Thoracic aorta (tissue), 2 donors: ENCODE results near the gene ATG9B. TPM values are rescaled to one million over a fixed set of nuclear protein-coding genes. Genes with fewer than 3 reads are reported as not detected.
"Not testable (repeated sequence)": the region's sequence is repeated elsewhere in the genome, so short reads cannot be mapped to it uniquely, and the experiment has no call there.

Experiments used
- ATAC-seq: fragments of 150-250 bp; one replicate; pipeline ENCODE4 v1.8.0; 2017; ENCODE audit warnings: low read depth; ENCODE audit not compliant: insufficient number of reproducible peaks, low FRiP score
- DNase-seq: peaks from one replicate; pipeline ENCODE4 v3.0.0-alpha.2; 2020; ENCODE audit warnings: low spot score
- H3K27ac ChIP-seq, 2 donors: fragments of 200-600 bp; sonication (generic); 1 replicate in 1 of 2; 2 replicates in 1 of 2; pipeline ENCODE4 v1.5.1; 2016; ENCODE audit warnings: mild to moderate bottlenecking in 2 of 2, moderate library complexity in 2 of 2
- H3K27me3 ChIP-seq: fragments of 200-600 bp; sonication (generic); replicated peaks from 2 replicates; pipeline ENCODE4 v1.6.0; 2016; ENCODE audit warnings: mild to moderate bottlenecking; ENCODE audit not compliant: insufficient read depth
- H3K36me3 ChIP-seq: fragments of 200-600 bp; sonication (generic); one replicate; pipeline ENCODE4 v1.5.1; 2016
- H3K4me1 ChIP-seq, 2 donors: fragments of 200-600 bp; sonication (generic); 1 replicate in 1 of 2; 2 replicates in 1 of 2; pipeline versions ENCODE4 v1.5.1 to v1.6.0; 2016; ENCODE audit warnings: low read depth in 2 of 2, mild to moderate bottlenecking in 1 of 2; ENCODE audit not compliant: control insufficient read depth in 1 of 2
- H3K4me3 ChIP-seq: fragments of 200-600 bp; sonication (generic); 2 replicates; pipeline ENCODE4 v1.5.1; 2016; ENCODE audit warnings: mild to moderate bottlenecking
- H3K9me3 ChIP-seq: fragments of 200-600 bp; sonication (generic); 2 replicates; pipeline ENCODE4 v1.5.1; 2016
- total RNA-seq, 2 donors: library from RNA; depleted of rRNA; stranded (reverse); fragments of >200 nt; gene quantifications; one replicate each; pipeline versions ENCODE4 v1.1.0 to v1.2.3, GENCODE V29; 2016
- TF ChIP-seq, protein P1 (sequence below): fragments of 200-600 bp; sonication (generic); IDR thresholded peaks from one replicate; pipeline ENCODE4 v1.5.1; 2019; ENCODE audit warnings: antibody characterized with exemption

Gene ATG9B
- total RNA-seq, 2 donors from 2014 or later = 1.2 TPM; not detected in 1

DNA sequence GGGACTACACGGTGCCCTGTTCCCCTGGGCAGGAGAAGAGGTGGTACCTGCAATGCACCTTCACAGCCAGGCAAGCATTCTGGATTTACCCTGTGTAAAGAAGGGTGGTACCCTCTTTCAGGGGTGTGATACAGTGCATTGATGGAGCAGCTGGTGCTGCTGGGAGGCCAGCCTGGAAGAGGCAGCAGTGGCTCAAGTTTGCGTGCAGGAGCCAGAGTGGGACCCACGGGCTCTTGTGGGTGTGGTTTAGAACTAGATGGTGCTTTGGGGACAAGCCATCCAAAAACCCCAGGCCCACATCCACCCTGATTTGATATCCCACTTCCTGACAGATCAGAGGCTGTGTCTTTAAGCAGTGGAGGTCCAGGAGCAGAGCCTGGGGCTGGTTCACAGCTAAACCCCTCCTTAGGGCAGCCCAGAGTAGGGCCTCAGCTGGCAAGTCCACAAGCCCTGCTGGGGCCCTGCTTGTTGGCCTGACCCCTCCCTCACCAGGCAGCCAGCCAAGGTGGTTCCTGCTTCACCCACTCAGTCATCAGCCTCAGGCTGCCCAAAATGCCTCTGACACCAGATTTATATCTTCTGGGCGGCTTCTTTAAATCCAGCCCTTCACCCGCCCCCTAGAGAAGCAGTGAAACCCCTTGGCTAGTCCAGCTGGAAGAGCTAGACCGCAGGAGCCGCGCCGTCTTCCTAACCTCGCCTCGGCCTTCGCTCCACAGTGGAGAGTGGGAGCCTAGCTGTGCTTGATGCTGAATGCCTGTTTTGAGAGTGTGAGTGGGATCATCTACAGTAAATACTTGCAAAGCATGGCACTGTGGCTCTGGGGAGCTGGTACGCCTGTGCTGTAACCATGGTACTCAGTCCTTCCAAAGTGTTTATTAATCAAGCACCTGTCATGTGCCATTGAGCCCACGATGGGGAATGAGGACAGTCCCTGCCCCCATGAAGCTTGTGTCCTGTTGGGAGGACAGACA lies 22.6 kb upstream of the ATG9B start:
- DNase-seq (no peak), ATAC-seq (no peak)
- H3K27ac ChIP-seq = no peak overlapping the region
- no peaks in the 10 kb centered on the region for H3K27me3 ChIP-seq
- H3K9me3 ChIP-seq = no peaks in the 10 kb centered on the region
- peaks cover 0 to 5% of the 10 kb centered on the region in 2 donors for H3K4me1 ChIP-seq
- TF ChIP-seq, protein P1, sequence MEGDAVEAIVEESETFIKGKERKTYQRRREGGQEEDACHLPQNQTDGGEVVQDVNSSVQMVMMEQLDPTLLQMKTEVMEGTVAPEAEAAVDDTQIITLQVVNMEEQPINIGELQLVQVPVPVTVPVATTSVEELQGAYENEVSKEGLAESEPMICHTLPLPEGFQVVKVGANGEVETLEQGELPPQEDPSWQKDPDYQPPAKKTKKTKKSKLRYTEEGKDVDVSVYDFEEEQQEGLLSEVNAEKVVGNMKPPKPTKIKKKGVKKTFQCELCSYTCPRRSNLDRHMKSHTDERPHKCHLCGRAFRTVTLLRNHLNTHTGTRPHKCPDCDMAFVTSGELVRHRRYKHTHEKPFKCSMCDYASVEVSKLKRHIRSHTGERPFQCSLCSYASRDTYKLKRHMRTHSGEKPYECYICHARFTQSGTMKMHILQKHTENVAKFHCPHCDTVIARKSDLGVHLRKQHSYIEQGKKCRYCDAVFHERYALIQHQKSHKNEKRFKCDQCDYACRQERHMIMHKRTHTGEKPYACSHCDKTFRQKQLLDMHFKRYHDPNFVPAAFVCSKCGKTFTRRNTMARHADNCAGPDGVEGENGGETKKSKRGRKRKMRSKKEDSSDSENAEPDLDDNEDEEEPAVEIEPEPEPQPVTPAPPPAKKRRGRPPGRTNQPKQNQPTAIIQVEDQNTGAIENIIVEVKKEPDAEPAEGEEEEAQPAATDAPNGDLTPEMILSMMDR = no peak
- H3K36me3 ChIP-seq = peaks cover 7% of the 10 kb centered on the region
- H3K4me3 ChIP-seq = no peak overlapping the region

DNA sequence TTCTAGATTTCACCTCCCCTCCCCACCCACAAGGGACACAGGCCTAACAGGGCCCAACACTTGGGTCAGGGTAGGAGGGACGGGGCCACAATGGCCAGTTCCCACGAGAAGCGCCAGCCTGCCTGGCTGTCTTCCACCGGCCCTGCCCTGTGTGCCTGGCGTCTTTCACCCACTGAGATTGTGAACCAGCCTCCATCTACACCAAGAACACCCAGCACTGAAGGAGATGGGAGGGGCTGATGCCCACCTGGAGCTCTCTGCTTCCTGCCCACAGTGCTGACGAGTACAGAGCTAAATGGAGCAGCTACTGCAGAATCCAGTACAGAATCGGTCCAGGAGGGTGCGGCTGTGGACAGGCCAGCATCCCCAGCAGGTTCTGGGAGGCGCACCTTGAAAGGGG lies 21.7 kb upstream of the ATG9B start:
- no peak for DNase-seq
- ATAC-seq = no peak
- H3K4me1 ChIP-seq = peaks cover 0 to 2% of the 10 kb centered on the region in 2 donors
- H3K4me3 ChIP-seq = no peak overlapping the region
- peaks cover 9% of the 10 kb centered on the region for H3K36me3 ChIP-seq
- H3K9me3 ChIP-seq = no peaks in the 10 kb centered on the region
- TF ChIP-seq, protein P1 = no peak
- no peak overlapping the region for H3K27ac ChIP-seq
- H3K27me3 ChIP-seq = no peaks in the 10 kb centered on the region

DNA sequence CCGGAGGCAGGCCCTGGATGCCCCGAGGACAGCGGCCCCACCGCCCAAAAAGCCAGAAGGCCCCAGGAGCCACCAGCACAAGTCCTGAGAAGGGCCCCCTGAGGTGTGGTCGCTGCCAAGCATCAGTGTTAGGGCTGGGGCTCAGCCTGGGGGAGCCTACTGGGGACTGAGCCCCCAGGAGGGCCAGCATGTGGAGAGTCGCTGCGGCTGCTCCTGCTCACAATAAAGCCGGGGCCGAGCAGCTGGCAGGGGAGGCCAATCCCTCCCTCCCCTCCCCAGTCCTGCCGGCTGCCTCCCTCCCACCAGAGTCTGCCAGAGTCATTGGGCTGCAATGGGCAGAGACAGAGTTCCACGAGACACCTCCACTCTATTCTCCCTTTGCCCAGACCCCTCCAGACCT lies 21.0 kb upstream of the ATG9B start:
- Histone ChIP-seq H3K36me3 (peaks cover 9% of the 10 kb centered on the region), H3K27ac (no peak overlapping the region), H3K4me3 (no peak overlapping the region), H3K4me1 (no peaks in the 10 kb centered on the region), H3K27me3 (no peaks in the 10 kb centered on the region), H3K9me3 (no peaks in the 10 kb centered on the region)
- DNase-seq (no peak), ATAC-seq (no peak)
- TF ChIP-seq, protein P1 = no peak

DNA sequence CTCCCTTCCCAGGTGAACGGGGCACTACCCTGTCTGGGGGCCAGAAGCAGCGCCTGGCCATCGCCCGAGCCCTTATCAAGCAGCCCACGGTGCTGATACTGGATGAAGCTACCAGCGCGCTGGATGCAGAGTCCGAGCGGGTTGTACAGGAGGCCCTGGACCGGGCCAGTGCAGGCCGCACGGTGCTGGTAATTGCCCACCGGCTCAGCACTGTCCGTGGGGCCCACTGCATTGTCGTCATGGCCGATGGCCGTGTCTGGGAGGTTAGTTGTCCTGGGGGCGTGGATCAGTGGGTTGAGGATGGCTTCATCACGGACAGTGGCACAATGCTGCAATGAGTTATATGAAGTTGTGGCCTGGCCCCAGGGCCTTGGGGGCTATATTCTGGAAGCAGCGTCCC lies 19.7 kb upstream of the ATG9B start:
- peaks cover 9% of the 10 kb centered on the region for H3K36me3 ChIP-seq
- H3K4me1 ChIP-seq = peaks cover 5% of the 10 kb centered on the region in 2 donors
- H3K27ac ChIP-seq = no peak overlapping the region
- H3K9me3 ChIP-seq = no peaks in the 10 kb centered on the region
- TF ChIP-seq, protein P1 = no peak
- no peaks in the 10 kb centered on the region for H3K27me3 ChIP-seq
- no peak overlapping the region for H3K4me3 ChIP-seq
- ATAC-seq (no peak), DNase-seq (no peak)

DNA sequence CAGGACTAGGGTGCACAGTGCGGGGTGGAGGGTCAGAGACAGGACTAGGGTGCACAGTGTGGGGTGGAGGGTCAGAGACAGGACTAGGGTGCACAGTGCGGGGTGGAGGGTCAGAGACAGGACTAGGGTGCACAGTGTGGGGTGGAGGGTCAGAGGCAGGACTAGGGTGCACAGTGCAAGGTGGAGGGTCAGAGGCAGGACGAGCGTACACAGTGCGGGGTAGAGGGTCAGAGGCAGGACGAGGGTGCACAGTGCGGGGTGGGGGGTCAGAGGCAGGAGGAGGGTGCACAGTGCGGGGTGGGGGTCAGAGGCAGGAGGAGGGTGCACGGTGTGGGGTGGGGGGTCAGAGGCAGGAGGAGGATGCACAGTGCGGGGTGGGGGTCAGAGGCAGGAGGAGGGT lies 19.2 kb upstream of the ATG9B start:
- H3K4me1 ChIP-seq = peaks cover 10% of the 10 kb centered on the region in 2 donors
- not testable (repeated sequence) for H3K4me3 ChIP-seq, ATAC-seq, H3K9me3 ChIP-seq, DNase-seq, H3K27me3 ChIP-seq, H3K36me3 ChIP-seq, H3K27ac ChIP-seq
